HCT116 (cell line): ENCODE data around the gene LSAMP. TPM values are rescaled to one million over a fixed set of nuclear protein-coding genes. Genes with fewer than 3 reads are reported as not detected.

Experiments
- ATAC-seq: fragments of 200-7000 bp; cut with Tn5 transposase; 2 replicates; pipeline ENCODE4 v1.9.1; 2020; ENCODE audit warnings: mild to moderate bottlenecking, moderate library complexity
- BruUV-seq: library from RNA; stranded (reverse); fragments of 400-500 nt; replicated peaks from 2 replicates; lab custom pipeline; 2021; lab: Mats Ljungman, UMichigan
- CTCF ChIA-PET: fragments of 300-600 bp; sonication (Branson Sonifier 250); formaldehyde crosslinking; loops from one replicate; lab custom pipeline; 2021; ENCODE audit warnings: antibody characterized with exemption; lab: Charles Lee
- POLR2A ChIA-PET: fragments of 300-600, 350-600 bp; sonication (Branson Sonifier 250); formaldehyde crosslinking; loops from one replicate; lab custom pipeline; 2021; ENCODE audit warnings: antibody characterized with exemption; lab: Charles Lee
- RAD21 ChIA-PET, 2 experiments: fragments of 300-600 bp; sonication (Branson Sonifier 250); formaldehyde crosslinking; loops; one replicate each; lab custom pipeline; 2023; ENCODE audit warnings: low total read pairs in 2 of 2; ENCODE audit not compliant: uncharacterized antibody in 2 of 2, unreplicated experiment in 2 of 2, low non-redundant PET in 1 of 2; lab: Charles Lee
- DNase-seq: peaks from one replicate; pipeline ENCODE4 v3.0.0-alpha.2; 2010; ENCODE audit warnings: low read depth, low spot score
- H2AFZ ChIP-seq: fragments of 200-600 bp; shearing (Covaris generic), sonication (generic); 2 replicates; pipeline ENCODE4 v1.6.1; 2017; ENCODE audit warnings: low read depth, mixed run types, mixed read lengths, antibody characterized with exemption, low read length; ENCODE audit not compliant: poor library complexity, severe bottlenecking
- H3K27ac ChIP-seq: 2 replicates; pipeline ENCODE4 v1.5.1; 2012; ENCODE audit warnings: low read depth, low read length
- H3K27me3 ChIP-seq: fragments of 200-600 bp; sonication (generic); 2 replicates; pipeline ENCODE4 v1.6.1; 2016; ENCODE audit warnings: mixed run types, low read length, mixed read lengths; ENCODE audit not compliant: insufficient read depth
- H3K36me3 ChIP-seq, 2 experiments: fragments of 200-500 bp in 1 of 2; fragments of 200-600 bp in 1 of 2; sonication (Bioruptor generic) in 1 of 2; sonication (generic) in 1 of 2; 2 replicates each; pipeline versions ENCODE4 v1.5.1 to v1.6.1; 2014 to 2016; ENCODE audit warnings: low read length in 2 of 2, inconsistent platforms in 1 of 2, mixed read lengths in 1 of 2, mixed run types in 1 of 2; ENCODE audit not compliant: insufficient read depth in 2 of 2, control insufficient read depth in 1 of 2
- H3K4me1 ChIP-seq, 2 experiments: fragments of 200-600 bp in 1 of 2; sonication (generic) in 1 of 2; 2 replicates each; pipeline versions ENCODE4 v1.5.1 to v1.6.1; 2012 to 2017; ENCODE audit warnings: low read length in 2 of 2, inconsistent platforms in 1 of 2, mild to moderate bottlenecking in 1 of 2, mixed read lengths in 1 of 2, mixed run types in 1 of 2, moderate library complexity in 1 of 2; ENCODE audit not compliant: insufficient read depth in 2 of 2, control insufficient read depth in 1 of 2
- H3K4me2 ChIP-seq: fragments of 200-600 bp; sonication (generic); 2 replicates; pipeline ENCODE4 v1.6.1; 2017; ENCODE audit warnings: mixed run types, low read length, mixed read lengths
- H3K4me3 ChIP-seq, 2 experiments: fragments of 200-600 bp in 1 of 2; sonication (generic) in 1 of 2; replicated peaks in 1 of 2; 2 replicates each; pipeline ENCODE4 v1.5.1; 2011 to 2016; ENCODE audit warnings: low read length in 2 of 2, control low read depth in 1 of 2, low read depth in 1 of 2, mild to moderate bottlenecking in 1 of 2, mixed read lengths in 1 of 2, mixed run types in 1 of 2
- H3K79me2 ChIP-seq: fragments of 200-600 bp; sonication (generic); 2 replicates; pipeline ENCODE4 v1.6.1; 2017; ENCODE audit warnings: mild to moderate bottlenecking, mixed run types, low read length, moderate library complexity, mixed read lengths; ENCODE audit not compliant: insufficient read depth
- H3K9ac ChIP-seq: fragments of 200-600 bp; sonication (generic); 2 replicates; pipeline ENCODE4 v1.6.1; 2016; ENCODE audit warnings: low read length, mixed read lengths
- H3K9me2 ChIP-seq: fragments of 200-600 bp; sonication (generic), shearing (Covaris generic); 2 replicates; pipeline ENCODE4 v1.6.1; 2017; ENCODE audit warnings: mixed run types, mild to moderate bottlenecking, moderate library complexity; ENCODE audit not compliant: insufficient read depth
- H3K9me3 ChIP-seq, 2 experiments: fragments of 200-500 bp in 1 of 2; fragments of 200-600 bp in 1 of 2; sonication (Bioruptor generic) in 1 of 2; sonication (generic) in 1 of 2; 2 replicates each; pipeline ENCODE4 v1.6.1; 2014 to 2017; ENCODE audit warnings: low read length in 2 of 2, mixed read lengths in 2 of 2, inconsistent platforms in 1 of 2, low read depth in 1 of 2, mild to moderate bottlenecking in 1 of 2, mixed run types in 1 of 2, moderate library complexity in 1 of 2; ENCODE audit not compliant: control insufficient read depth in 1 of 2, insufficient read depth in 1 of 2
- H4K20me1 ChIP-seq: fragments of 200-600 bp; sonication (generic), shearing (Covaris generic); 2 replicates; pipeline ENCODE4 v1.6.1; 2017; ENCODE audit warnings: mixed run types, mild to moderate bottlenecking, moderate library complexity; ENCODE audit not compliant: insufficient read depth
- CEBPB ChIP-seq: IDR thresholded peaks from 2 replicates; pipeline ENCODE4 v1.6.1; 2012; ENCODE audit warnings: low read depth
- CTCF ChIP-seq, 3 experiments: fragments of 200-600 bp in 1 of 3; sonication (generic) in 1 of 3; IDR thresholded peaks in 2 of 3; conservative IDR thresholded peaks in 1 of 3; 2 replicates each; pipeline ENCODE4 v1.5.1; 2012 to 2017; ENCODE audit warnings: low read depth in 2 of 3, low read length in 2 of 3, antibody characterized with exemption in 1 of 3, borderline replicate concordance in 1 of 3, control low read depth in 1 of 3, mild to moderate bottlenecking in 1 of 3, mixed read lengths in 1 of 3, mixed run types in 1 of 3, moderate library complexity in 1 of 3; ENCODE audit not compliant: insufficient read depth in 1 of 3
- EGR1 ChIP-seq: IDR thresholded peaks from 2 replicates; pipeline ENCODE4 v1.6.1; 2012; ENCODE audit warnings: low read depth
- EZH2 ChIP-seq: fragments of 200-600 bp; sonication (generic); IDR thresholded peaks from 2 replicates; pipeline ENCODE4 v1.6.1; 2017; ENCODE audit warnings: antibody characterized with exemption, mixed run types
- FOSL1 ChIP-seq: IDR thresholded peaks from 2 replicates; pipeline ENCODE4 v1.6.1; 2012; ENCODE audit warnings: low read depth
- POLR2A ChIP-seq: IDR thresholded peaks from 2 replicates; pipeline ENCODE4 v1.7.0; 2011; ENCODE audit warnings: borderline replicate concordance; ENCODE audit not compliant: insufficient read depth, insufficient read length; ENCODE audit errors: extremely low read depth
- RAD21 ChIP-seq: IDR thresholded peaks from 2 replicates; pipeline ENCODE4 v1.6.1; 2012; ENCODE audit warnings: low read depth, mild to moderate bottlenecking
- SP1 ChIP-seq: IDR thresholded peaks from 2 replicates; pipeline ENCODE4 v1.6.1; 2012; ENCODE audit warnings: low read depth
- SRF ChIP-seq: IDR thresholded peaks from 2 replicates; pipeline ENCODE4 v1.6.1; 2012; ENCODE audit warnings: low read depth
- YY1 ChIP-seq: IDR thresholded peaks from 2 replicates; pipeline ENCODE4 v1.6.1; 2011; ENCODE audit warnings: low read length, low read depth, moderate library complexity, mild to moderate bottlenecking; ENCODE audit not compliant: insufficient replicate concordance; ENCODE audit errors: extremely low read depth
- ZBTB33 ChIP-seq: IDR thresholded peaks from 2 replicates; pipeline ENCODE4 v1.6.1; 2011; ENCODE audit warnings: mild to moderate bottlenecking, low read length, moderate library complexity; ENCODE audit not compliant: insufficient replicate concordance; ENCODE audit errors: extremely low read depth
- ZNF274 ChIP-seq: fragments of 200-500 bp; sonication (Bioruptor generic); IDR thresholded peaks from 2 replicates; pipeline ENCODE4 v1.6.1; 2014; ENCODE audit warnings: mild to moderate bottlenecking, low read depth, low read length, inconsistent platforms
- intact Hi-C: fragments of 100-400 bp; cut with micrococcal nuclease; formaldehyde crosslinking; loops from 2 replicates; pipeline ENCODE4 v1.10.0; 2022
- total RNA-seq: library from RNA; stranded (reverse); gene quantifications from one replicate; pipeline ENCODE4 v1.2.1, GENCODE V29; 2021; ENCODE audit not compliant: unreplicated experiment

LSAMP gene
- total RNA-seq, 1 experiment from 2014 or later: 0.25 TPM

- intact Hi-C loops: no loop called here
Observed at GRCh38 chr3:116052602-116053001, 392.7 kb downstream of the LSAMP start.

More at GRCh38 chr3:116052602-116053001, 392.7 kb downstream of the LSAMP start:
- no peaks in the 10 kb centered on the region for H3K36me3 ChIP-seq
- RAD21 ChIA-PET: no interaction called here
- H2AFZ ChIP-seq: no peak overlapping the region
- DNase-seq (no peak), ATAC-seq (no peak)
- H3K4me3 ChIP-seq: no peak overlapping the region
- peaks cover 0 to 9% of the 10 kb centered on the region in 2 experiments; a peak in 1 of 4 replicates for H3K4me1 ChIP-seq
- H4K20me1 ChIP-seq: no peaks in the 10 kb centered on the region
- TF ChIP-seq POLR2A (no peak), SP1 (no peak), EZH2 (no peak), CEBPB (no peak), EGR1 (no peak), YY1 (no peak), ZNF274 (no peak), SRF (no peak), CTCF (IDR thresholded peaks at IDR 0.05 in 2 of 3, conservative IDR thresholded peaks at IDR 0.05 in 1 of 3; ENCODE audit: borderline replicate concordance in 1 of 3, insufficient read depth in 1 of 3, low read depth in 2 of 3, low read length in 2 of 3) (no peak), RAD21 (no peak), FOSL1 (no peak), ZBTB33 (no peak)
- H3K9me2 ChIP-seq: no peaks in the 10 kb centered on the region
- H3K79me2 ChIP-seq: no peaks in the 10 kb centered on the region
- no peak overlapping the region for H3K27ac ChIP-seq
- H3K27me3 ChIP-seq: peaks cover 4% of the 10 kb centered on the region; the same call in 1 of the 2 replicates
- BruUV-seq: no TSS peak
- CTCF ChIA-PET: no interaction called here
- H3K4me2 ChIP-seq: no peak overlapping the region
- POLR2A ChIA-PET: no interaction called here
- H3K9me3 ChIP-seq: no peaks in the 10 kb centered on the region
- H3K9ac ChIP-seq: no peak overlapping the region
